ENCODE measurements around the gene GNB1L.

Gene GNB1L

GRCh38 chr22:19807914-19808872 lies 46.5 kb downstream of the GNB1L start:
- no peak for DNase-seq (ENCODE audit: low spot score)

- no peak for DNase-seq (ENCODE audit: low spot score)
Observed at GRCh38 chr22:19807161-19807913, 47.3 kb downstream of the GNB1L start.

GRCh38 chr22:19806213-19807160 lies 48.2 kb downstream of the GNB1L start:
- DNase-seq (ENCODE audit: low spot score): no peak

GRCh38 chr22:19805821-19806212 lies 48.9 kb downstream of the GNB1L start:
- no peak for DNase-seq (ENCODE audit: low spot score)

- DNase-seq (ENCODE audit: low spot score): no peak
Observed at GRCh38 chr22:19803736-19804267, 50.9 kb downstream of the GNB1L start.

- no peak for DNase-seq (ENCODE audit: low spot score)
Observed at GRCh38 chr22:19802894-19803735, 51.6 kb downstream of the GNB1L start.

- DNase-seq (ENCODE audit: low spot score): no peak
Observed at GRCh38 chr22:19802001-19802893, 52.4 kb downstream of the GNB1L start.

- DNase-seq (ENCODE audit: low spot score): no peak
Observed at GRCh38 chr22:19801340-19802000, 53.2 kb downstream of the GNB1L start.

GRCh38 chr22:19800761-19801244 lies 53.9 kb downstream of the GNB1L start:
- no peak for DNase-seq (ENCODE audit: low spot score)

GRCh38 chr22:19800306-19800705 lies 54.4 kb downstream of the GNB1L start:
- no peak for DNase-seq (ENCODE audit: low spot score)

- no peak for DNase-seq (ENCODE audit: low spot score)
Observed at GRCh38 chr22:19799322-19800190, 55.1 kb downstream of the GNB1L start.

GRCh38 chr22:19798891-19799293 lies 55.8 kb downstream of the GNB1L start:
- DNase-seq (ENCODE audit: low spot score): no peak

GRCh38 chr22:19798003-19798665 lies 56.5 kb downstream of the GNB1L start:
- DNase-seq (ENCODE audit: low spot score): no peak

- DNase-seq (ENCODE audit: low spot score): no peak
Observed at GRCh38 chr22:19797086-19798002, 57.3 kb downstream of the GNB1L start.

- no peak for DNase-seq (ENCODE audit: low spot score)
Observed at GRCh38 chr22:19796160-19796559, 58.5 kb downstream of the GNB1L start.

GRCh38 chr22:19795617-19796008 lies 59.1 kb downstream of the GNB1L start:
- DNase-seq (ENCODE audit: low spot score): no peak
